HG03460 (cell line): ENCODE measurements around the gene JARID2.

Source experiments
- ATAC-seq: cut with Tn5 transposase; IDR thresholded peaks from one replicate; pipeline ENCODE4 v1.9.1; 2021; ENCODE audit not compliant: unreplicated experiment

JARID2 gene

GRCh38 chr6:15434823-15435380 is 189.0 kb downstream of the JARID2 start:
- no peak for ATAC-seq

DNA sequence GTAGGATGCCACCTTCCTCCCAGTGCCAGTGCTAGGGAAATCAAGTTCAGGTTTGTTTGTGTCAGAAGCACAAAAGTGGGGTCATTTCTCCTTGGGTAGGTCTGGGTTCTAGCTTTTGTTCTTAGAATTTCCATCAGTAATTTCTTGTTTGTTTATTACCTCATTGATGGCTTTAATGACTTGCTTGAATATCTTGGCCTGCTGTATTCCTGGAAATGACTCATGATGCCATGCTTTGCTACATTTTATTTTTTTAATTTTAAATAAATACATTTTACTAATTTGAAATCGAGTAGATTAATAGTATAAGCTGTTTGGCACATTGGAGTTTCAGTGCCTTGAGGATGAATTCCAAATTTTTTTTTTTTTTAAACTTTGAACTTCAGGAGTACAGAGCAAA is 189.6 kb downstream of the JARID2 start:
- no peak for ATAC-seq

GRCh38 chr6:15436451-15436850 is 190.6 kb downstream of the JARID2 start:
- no peak for ATAC-seq

GRCh38 chr6:15437090-15437635 is 191.3 kb downstream of the JARID2 start:
- no peak for ATAC-seq

GRCh38 chr6:15439410-15440025 is 193.6 kb downstream of the JARID2 start:
- ATAC-seq: no peak

DNA sequence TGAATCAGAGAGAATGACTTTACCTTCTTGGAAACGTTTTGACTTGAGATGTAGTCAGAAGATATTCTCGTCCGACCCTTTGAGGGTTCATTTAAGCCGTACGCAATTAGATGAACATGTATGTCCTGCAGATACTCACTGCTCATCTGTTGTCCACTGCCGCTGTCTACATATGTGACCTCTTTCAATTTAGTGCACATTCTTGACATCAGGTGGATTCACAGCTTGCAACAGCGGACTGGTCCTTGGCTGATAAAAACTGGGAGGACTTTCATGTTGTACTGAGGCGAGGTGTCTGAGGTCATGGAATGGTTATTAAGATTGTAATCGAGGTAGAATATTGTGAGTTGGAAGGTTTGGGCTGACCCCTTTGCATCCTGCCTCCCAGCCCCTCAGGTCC is 194.2 kb downstream of the JARID2 start:
- no peak for ATAC-seq

DNA sequence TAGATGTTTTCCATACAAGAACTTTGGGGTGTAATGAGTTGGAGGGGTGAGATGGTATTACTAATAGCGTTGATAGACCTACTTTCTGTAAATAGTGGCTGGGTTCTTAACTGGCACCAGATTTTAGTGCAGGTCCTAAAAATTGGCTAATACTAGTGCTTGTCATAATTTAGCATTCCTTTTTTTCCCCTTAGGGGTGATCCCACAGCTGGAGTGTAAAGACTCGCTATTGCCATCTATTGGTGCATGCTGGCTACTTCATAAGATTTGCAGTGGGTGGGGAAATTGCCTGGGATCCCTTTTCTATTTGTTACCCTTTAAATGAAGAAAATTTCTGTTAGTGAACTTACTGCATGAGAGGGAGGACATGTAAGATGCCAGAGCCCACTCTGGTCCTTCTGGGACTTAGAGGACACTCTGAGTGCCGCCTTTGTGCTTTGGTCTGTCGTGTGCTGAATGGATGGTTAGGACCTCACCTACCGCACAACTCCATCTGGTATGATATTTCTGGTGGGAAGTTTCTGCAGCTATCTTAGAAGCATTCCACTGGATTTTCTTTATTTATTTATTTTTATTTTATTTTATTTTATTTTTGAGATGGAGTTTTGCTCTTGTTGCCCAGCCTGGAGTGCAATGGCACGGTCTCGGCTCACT is 195.5 kb downstream of the JARID2 start:
- ATAC-seq: no peak

DNA sequence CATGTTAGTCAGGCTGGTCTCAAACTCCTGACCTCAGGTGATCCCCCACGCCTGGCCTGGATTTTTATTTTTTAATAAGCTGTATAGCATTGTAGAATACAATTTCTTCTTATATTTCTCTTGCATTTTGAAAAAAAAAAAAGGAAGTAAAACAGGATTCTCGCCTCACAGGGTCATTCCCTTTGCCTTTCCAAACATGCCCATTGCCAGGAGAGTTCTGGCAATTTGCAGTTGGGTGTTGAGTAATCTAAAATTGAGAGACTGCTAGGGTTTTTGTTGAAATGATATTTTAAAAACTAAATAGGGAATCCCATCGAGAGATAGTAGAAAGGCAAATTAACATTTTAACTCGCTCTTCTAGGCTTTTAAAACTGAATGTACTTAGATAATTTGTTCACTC is 196.1 kb downstream of the JARID2 start:
- no peak for ATAC-seq

- ATAC-seq: no peak
These were observed 196.6 kb downstream of the JARID2 start for GRCh38 chr6:15442467-15442866.

DNA sequence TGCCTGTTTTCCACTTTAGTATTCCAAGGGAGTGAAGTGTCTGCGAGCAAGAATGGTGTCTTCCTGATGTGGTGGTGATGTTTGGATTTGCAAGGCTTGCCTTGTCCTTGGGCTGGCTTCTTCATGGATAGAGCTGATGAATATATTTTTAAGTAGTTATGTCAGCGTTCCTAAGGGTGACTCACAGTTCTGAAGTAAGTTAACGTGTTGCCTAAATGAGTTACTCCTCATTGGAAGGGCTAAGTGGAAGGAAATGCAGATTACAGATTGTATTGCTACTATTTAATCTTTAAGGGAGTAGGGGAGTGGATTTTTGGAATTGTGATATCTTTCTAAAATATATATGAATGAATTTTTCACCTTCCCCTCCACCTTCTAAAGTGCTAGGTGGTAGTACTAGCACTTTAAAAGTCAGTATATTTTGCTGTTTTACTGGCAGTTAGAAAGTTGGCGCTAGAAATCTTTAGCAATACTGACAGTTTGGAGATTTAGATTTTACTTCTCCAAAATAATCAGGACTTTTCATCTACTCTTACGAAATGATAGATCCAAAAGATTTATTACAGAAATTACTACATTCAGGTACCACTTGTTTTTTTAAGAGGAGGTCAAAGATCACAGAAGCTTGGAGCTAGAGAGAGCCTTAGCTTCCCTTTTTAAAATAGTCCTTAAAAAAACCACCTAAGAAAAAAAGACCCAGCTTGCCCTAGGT is 197.4 kb downstream of the JARID2 start:
- no peak for ATAC-seq

DNA sequence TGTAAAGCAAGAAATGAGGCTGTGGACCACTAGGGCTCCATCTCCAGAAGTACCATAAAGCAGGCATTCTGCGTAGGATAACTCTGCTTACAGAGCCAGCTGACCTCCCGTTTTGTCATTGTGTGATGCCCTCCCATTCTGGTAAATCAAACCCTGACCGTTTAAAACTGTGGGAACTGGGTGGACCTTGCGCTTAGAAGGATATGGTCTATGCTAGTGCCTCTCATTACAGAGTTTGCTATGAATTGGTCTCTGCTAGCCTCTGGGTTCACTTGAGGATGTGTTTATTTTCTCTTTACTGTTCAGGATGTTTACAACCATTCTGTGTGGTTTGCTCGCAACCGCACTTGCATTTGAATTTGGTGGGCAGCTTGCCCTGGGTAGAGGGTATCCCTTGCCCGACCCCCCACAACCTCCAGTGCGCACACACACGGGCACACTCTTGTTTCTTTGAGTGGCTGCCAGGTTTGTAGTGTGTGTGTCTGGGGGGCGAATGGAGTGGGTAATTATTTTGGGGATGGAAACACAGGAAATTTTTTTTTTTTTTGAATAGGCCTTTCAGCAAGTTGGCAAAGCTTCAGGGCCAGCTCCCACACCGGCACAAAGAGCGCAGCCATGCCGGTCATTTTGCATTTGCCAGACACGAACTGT is 198.3 kb downstream of the JARID2 start:
- ATAC-seq: no peak

DNA sequence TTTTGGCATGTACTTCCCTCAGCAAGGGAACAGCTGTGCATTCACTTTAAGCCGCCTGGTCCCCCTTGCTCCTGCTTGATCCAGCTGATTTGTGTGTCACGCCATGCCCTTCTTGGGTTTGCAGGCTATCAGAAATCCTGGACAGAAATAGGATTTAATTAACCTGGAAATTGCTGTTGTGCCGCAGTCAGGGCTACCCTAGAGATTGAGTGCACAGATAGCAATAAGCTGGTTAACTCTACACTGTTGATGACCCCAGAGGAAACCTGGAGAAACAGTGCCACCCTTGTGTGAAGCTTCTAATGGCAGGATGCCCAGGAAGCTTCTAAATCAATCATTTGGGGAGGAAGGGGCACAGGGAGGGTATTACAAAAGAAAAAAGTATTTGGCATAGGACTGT is 199.0 kb downstream of the JARID2 start:
- no peak for ATAC-seq

- ATAC-seq: no peak
These were observed 201.8 kb downstream of the JARID2 start for GRCh38 chr6:15447546-15448267.

GRCh38 chr6:15449011-15449410 is 203.1 kb downstream of the JARID2 start:
- no peak for ATAC-seq

GRCh38 chr6:15451738-15452137 is 205.9 kb downstream of the JARID2 start:
- ATAC-seq: no peak

GRCh38 chr6:15452182-15452941 is 206.5 kb downstream of the JARID2 start:
- ATAC-seq: no peak

GRCh38 chr6:15453186-15453585 is 207.3 kb downstream of the JARID2 start:
- no peak for ATAC-seq

- no peak for ATAC-seq
These were observed 207.8 kb downstream of the JARID2 start for GRCh38 chr6:15453622-15454021.

- no peak for ATAC-seq
These were observed 210.6 kb downstream of the JARID2 start for GRCh38 chr6:15456422-15456821.

DNA sequence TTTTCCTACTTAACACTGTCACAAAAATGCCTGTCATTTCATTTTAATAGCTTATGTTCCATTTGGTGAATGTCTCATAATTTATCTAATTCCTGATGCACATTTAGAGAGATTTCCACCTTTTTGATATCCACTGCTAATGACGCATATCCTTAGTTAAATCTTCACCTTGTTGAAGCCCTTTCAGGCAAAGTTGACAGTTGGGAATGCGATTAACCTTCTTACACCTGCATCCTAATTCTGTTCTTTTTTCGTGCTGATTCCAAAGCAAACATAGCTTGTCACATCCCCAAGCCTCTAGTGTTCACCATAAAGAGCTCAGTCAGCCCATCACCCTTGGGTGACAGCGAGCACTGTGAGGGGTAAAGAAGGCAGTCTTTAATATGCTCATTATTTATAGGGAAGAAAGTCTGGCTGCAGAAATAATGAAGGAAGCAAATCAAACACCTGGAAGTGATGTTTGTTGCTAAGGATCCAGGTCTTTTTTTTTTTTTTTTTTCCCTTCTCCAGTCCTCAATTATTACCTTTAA is 211.3 kb downstream of the JARID2 start:
- no peak for ATAC-seq
